Gastroesophageal sphincter (tissue), 3 donors: ENCODE data around the gene RXRA.

Source experiments
- CTCF ChIP-seq, 4 experiments: fragments of 200-600 bp in 2 of 4; fragments of 450-650 bp in 2 of 4; sonication (generic) in 1 of 4; IDR thresholded peaks; one replicate each; pipeline ENCODE4 v1.5.1; 2017 to 2019; ENCODE audit warnings: antibody characterized with exemption in 4 of 4, mild to moderate bottlenecking in 2 of 4, moderate library complexity in 2 of 4
- POLR2A ChIP-seq, 2 donors: fragments of 450-650 bp; IDR thresholded peaks; one replicate each; pipeline ENCODE4 v1.6.1; 2017; ENCODE audit warnings: antibody characterized with exemption in 2 of 2, mild to moderate bottlenecking in 2 of 2, moderate library complexity in 1 of 2
- POLR2AphosphoS5 ChIP-seq: sonication (generic); formaldehyde crosslinking; IDR thresholded peaks from one replicate; pipeline ENCODE4 v1.6.1; 2017; ENCODE audit warnings: antibody characterized with exemption

DNA sequence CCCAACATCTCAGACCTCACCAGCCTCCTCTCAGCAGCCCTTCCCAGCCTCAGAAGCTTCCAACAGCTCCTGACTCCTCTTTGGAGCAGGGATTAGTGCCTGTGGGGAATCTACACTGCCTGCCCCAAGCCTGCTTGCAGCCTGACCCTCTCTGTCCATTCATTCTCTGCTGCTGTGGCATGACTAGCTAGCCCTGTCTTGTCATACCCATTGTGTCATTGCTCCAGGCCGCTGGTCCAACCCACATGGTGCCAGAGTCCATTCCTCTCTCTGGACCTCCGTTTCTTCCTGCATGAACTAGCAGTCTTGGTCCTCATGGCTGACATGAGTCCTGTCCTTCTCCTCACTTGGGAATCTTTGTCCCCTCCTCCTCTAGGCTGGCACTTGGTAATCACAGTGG, 12.8 kb upstream of the RXRA start:
- no peak for TF ChIP-seq POLR2A (IDR thresholded peaks at IDR 0.05)
- no peak for TF ChIP-seq CTCF (IDR thresholded peaks at IDR 0.05)
- no peak for TF ChIP-seq POLR2AphosphoS5
